HepG2 (cell line): ENCODE data around the gene SCAF4.

ENCODE experiments used
- ATF7-NPFF ChIP-seq: sonication (generic); formaldehyde crosslinking; IDR thresholded peaks from 2 replicates; pipeline ENCODE4 v1.8.1; 2023; ENCODE audit warnings: mild to moderate bottlenecking, low read depth, missing genetic modification reagents, moderate library complexity
- SP1 ChIP-seq, 2 experiments: fragments of 450-650 bp in 1 of 2; sonication (generic) in 1 of 2; formaldehyde crosslinking in 1 of 2; IDR thresholded peaks; 2 replicates each; pipeline versions ENCODE4 v1.4.0 to v1.6.1; 2016 to 2020; ENCODE audit warnings: missing genetic modification reagents in 1 of 2
- ZNF24 ChIP-seq: fragments of 450-650 bp; IDR thresholded peaks from 2 replicates; pipeline ENCODE4 v1.6.1; 2017; ENCODE audit warnings: antibody characterized with exemption, mild to moderate bottlenecking
- ZNF354B ChIP-seq: sonication (generic); formaldehyde crosslinking; IDR thresholded peaks from 2 replicates; pipeline ENCODE4 v1.8.0; 2022; ENCODE audit warnings: mild to moderate bottlenecking, missing genetic modification reagents
- ZNF460 ChIP-seq: sonication (generic); formaldehyde crosslinking; IDR thresholded peaks from 2 replicates; pipeline ENCODE4 v1.5.1; 2020; ENCODE audit warnings: missing genetic modification reagents, mild to moderate bottlenecking, borderline replicate concordance
- TF ChIP-seq, protein P1 (sequence below): sonication (generic); formaldehyde crosslinking; IDR thresholded peaks from 2 replicates; pipeline ENCODE4 v1.5.0; 2020; ENCODE audit warnings: mild to moderate bottlenecking, missing genetic modification reagents, moderate library complexity
- TF ChIP-seq, protein P2 (sequence below): sonication (generic); formaldehyde crosslinking; IDR thresholded peaks from 2 replicates; pipeline ENCODE4 v1.8.0; 2022; ENCODE audit warnings: missing genetic modification reagents, low read depth, mild to moderate bottlenecking, borderline replicate concordance

DNA sequence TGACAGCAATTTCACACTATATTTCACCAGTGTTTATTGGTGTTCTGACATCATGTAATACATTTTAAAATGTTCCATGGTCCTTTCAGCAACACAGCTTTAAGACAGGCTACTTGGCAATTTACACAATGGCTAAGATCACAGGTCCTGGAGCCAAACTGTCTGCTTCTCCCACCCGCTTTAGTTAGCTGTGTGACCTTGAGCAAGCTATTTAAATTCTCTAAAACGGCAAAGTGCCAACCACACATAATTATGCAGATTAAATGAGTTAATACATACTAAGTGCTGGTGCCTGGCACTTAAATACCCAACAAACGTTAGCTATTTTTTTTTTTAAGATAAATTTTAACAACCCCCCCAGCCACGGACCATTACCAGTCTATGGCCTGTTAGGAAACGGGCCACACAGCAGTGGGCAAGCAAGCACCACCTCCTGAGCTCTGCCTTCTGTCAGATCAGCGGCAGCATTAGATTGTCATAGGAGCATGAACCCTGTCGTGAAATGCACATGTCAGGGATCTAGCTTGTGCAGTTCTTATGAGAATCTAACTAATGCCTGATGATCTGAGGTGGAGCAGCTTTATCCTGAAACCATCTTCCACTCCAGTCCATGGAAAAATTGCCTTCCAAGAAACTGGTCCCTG, 45.5 kb downstream of the SCAF4 start:
- TF ChIP-seq ATF7-NPFF (CRISPR knock-in tag) (no peak), ZNF354B (no peak), SP1 (IDR thresholded peaks at IDR 0.05) (no peak), SP1 (CRISPR knock-in tag; IDR thresholded peaks at IDR 0.05) (no peak), ZNF24 (no peak), ZNF460 (CRISPR knock-in tag) (no peak)
- TF ChIP-seq, protein P1, sequence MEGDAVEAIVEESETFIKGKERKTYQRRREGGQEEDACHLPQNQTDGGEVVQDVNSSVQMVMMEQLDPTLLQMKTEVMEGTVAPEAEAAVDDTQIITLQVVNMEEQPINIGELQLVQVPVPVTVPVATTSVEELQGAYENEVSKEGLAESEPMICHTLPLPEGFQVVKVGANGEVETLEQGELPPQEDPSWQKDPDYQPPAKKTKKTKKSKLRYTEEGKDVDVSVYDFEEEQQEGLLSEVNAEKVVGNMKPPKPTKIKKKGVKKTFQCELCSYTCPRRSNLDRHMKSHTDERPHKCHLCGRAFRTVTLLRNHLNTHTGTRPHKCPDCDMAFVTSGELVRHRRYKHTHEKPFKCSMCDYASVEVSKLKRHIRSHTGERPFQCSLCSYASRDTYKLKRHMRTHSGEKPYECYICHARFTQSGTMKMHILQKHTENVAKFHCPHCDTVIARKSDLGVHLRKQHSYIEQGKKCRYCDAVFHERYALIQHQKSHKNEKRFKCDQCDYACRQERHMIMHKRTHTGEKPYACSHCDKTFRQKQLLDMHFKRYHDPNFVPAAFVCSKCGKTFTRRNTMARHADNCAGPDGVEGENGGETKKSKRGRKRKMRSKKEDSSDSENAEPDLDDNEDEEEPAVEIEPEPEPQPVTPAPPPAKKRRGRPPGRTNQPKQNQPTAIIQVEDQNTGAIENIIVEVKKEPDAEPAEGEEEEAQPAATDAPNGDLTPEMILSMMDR (CRISPR knock-in tag), result no peak
- TF ChIP-seq, protein P2, sequence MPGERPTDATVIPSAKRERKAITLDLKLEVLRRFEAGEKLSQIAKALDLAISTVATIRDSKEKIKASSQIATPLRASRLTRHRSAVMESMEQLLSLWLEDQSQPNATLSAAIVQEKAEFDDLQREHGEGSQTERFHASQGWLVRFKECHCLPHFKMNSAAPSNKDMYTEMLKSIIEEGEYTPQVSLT (CRISPR knock-in tag), result no peak
